PFSK-1 (cell line): Measurements from ENCODE around the gene GJA4.

Experiments
- FOXP2 ChIP-seq: optimal IDR thresholded peaks from 2 replicates; pipeline ENCODE3; 2011; ENCODE audit warnings: borderline replicate concordance, control low read depth, inconsistent platforms; ENCODE audit not compliant: insufficient read depth; ENCODE audit errors: extremely low read length, extremely low read depth
- POLR2AphosphoS5 ChIP-seq: IDR thresholded peaks from 2 replicates; pipeline ENCODE4 v1.6.1; 2012; ENCODE audit warnings: low read depth, mild to moderate bottlenecking, control low read depth, low read length, moderate library complexity
- REST ChIP-seq, 2 experiments: IDR thresholded peaks; 2 replicates each; pipeline versions ENCODE4 v1.6.1 to v1.8.0; 2011 to 2012; ENCODE audit warnings: low read depth in 2 of 2, low read length in 2 of 2, control low read depth in 1 of 2, inconsistent platforms in 1 of 2, mild to moderate bottlenecking in 1 of 2, moderate library complexity in 1 of 2; ENCODE audit not compliant: insufficient read depth in 1 of 2
- SIN3A ChIP-seq: IDR thresholded peaks from 2 replicates; pipeline ENCODE4 v1.6.1; 2012; ENCODE audit warnings: mild to moderate bottlenecking, low read length, moderate library complexity, borderline replicate concordance; ENCODE audit not compliant: insufficient read depth
- TAF1 ChIP-seq: IDR thresholded peaks from 2 replicates; pipeline ENCODE4 v1.6.1; 2012; ENCODE audit warnings: low read length, control low read depth, borderline replicate concordance; ENCODE audit not compliant: insufficient read depth

Gene GJA4

GRCh38 chr1:34778381-34778780 is 14.4 kb upstream of the GJA4 start:
- TF ChIP-seq SIN3A (no peak), FOXP2 (no peak), POLR2AphosphoS5 (no peak), REST (IDR thresholded peaks at IDR 0.05; ENCODE audit: insufficient read depth in 1 of 2, low read depth in 2 of 2, low read length in 2 of 2) (no peak), TAF1 (no peak)

- TF ChIP-seq REST (IDR thresholded peaks at IDR 0.05; ENCODE audit: insufficient read depth in 1 of 2, low read depth in 2 of 2, low read length in 2 of 2) (no peak), SIN3A (no peak), FOXP2 (no peak), POLR2AphosphoS5 (no peak), TAF1 (no peak)
Observed at GRCh38 chr1:34779005-34779404, 13.8 kb upstream of the GJA4 start.

GRCh38 chr1:34779526-34779925 is 13.3 kb upstream of the GJA4 start:
- no peak for TF ChIP-seq SIN3A
- no peak for TF ChIP-seq TAF1
- no peak for TF ChIP-seq REST (IDR thresholded peaks at IDR 0.05; ENCODE audit: insufficient read depth in 1 of 2, low read depth in 2 of 2, low read length in 2 of 2)
- no peak for TF ChIP-seq POLR2AphosphoS5
- TF ChIP-seq FOXP2: no peak

- TF ChIP-seq POLR2AphosphoS5: no peak
- no peak for TF ChIP-seq REST (IDR thresholded peaks at IDR 0.05; ENCODE audit: insufficient read depth in 1 of 2, low read depth in 2 of 2, low read length in 2 of 2)
- no peak for TF ChIP-seq FOXP2
- no peak for TF ChIP-seq SIN3A
- TF ChIP-seq TAF1: no peak
Observed at GRCh38 chr1:34779962-34780361, 12.8 kb upstream of the GJA4 start.

- TF ChIP-seq POLR2AphosphoS5: no peak
- no peak for TF ChIP-seq REST (IDR thresholded peaks at IDR 0.05; ENCODE audit: insufficient read depth in 1 of 2, low read depth in 2 of 2, low read length in 2 of 2)
- TF ChIP-seq SIN3A: no peak
- no peak for TF ChIP-seq TAF1
- TF ChIP-seq FOXP2: no peak
Observed at GRCh38 chr1:34780528-34780927, 12.3 kb upstream of the GJA4 start.
